ENCODE data around the gene BABAM2. TPM values are rescaled to one million over a fixed set of nuclear protein-coding genes. Genes with fewer than 3 reads are reported as not detected.
A peak's percentile ranks its signal among the peaks of the same experiment; 100 is the strongest.

BABAM2 gene
- total and polyA plus RNA-seq, 7 donors = 22.9 to 52.3 (median 25.2) TPM

DNA sequence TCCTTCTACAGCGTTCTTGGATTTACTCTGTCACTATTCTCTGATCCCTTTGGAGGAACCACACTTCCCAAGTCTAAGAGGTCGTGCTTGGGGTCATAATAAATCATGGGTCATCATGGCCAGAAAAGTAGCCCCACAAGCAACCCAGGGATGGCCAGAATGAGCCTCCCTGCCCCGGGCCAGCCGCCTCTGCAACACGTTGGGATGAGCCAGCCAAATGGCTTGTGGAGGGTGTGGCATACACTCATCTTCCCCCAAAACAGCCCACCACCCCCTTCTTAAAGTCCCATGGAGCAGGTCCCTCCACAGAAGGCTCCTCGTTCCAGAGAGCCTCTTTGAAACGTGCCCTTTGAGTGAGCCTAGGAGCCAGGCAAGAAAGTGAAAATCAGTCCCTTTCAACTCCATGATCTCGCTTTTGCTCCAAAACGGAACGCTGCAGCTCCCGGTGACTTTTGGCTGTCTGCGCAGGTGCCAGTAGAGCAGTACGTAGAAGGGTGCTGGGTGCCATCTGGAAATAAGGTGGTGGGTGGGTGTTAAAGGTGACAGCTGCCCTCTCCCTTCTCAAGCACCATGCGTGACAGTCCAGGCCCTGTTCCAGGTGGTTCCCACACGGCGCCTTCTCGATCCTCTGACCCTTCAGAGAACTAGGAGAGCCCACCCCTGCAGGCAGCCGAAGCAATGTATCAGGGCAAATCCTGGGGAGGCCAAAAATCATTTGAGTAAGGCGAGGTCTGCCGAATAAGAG is 453.6 kb downstream of the BABAM2 start:
- H3K27me3 ChIP-seq = no peaks in the 10 kb centered on the region
- H3K4me3 ChIP-seq = no peak overlapping the region
- intact Hi-C loops (cut with DNase I) = loop anchor here (5.0 kb wide), 1 partner anchor 42 kb away; no protein-coding TSS in a partner anchor
- H3K27ac ChIP-seq = no peak overlapping the region
- peaks cover 0 to 38% (median 25%) of the 10 kb centered on the region in 4 donors for H3K4me1 ChIP-seq
- no peaks in the 10 kb centered on the region for H3K9me3 ChIP-seq
- DNase-seq = no peak
- H3K36me3 ChIP-seq = no peaks in the 10 kb centered on the region
- TF ChIP-seq POLR2AphosphoS5 (IDR thresholded peaks at IDR 0.05) = no peak
- TF ChIP-seq, protein P1, sequence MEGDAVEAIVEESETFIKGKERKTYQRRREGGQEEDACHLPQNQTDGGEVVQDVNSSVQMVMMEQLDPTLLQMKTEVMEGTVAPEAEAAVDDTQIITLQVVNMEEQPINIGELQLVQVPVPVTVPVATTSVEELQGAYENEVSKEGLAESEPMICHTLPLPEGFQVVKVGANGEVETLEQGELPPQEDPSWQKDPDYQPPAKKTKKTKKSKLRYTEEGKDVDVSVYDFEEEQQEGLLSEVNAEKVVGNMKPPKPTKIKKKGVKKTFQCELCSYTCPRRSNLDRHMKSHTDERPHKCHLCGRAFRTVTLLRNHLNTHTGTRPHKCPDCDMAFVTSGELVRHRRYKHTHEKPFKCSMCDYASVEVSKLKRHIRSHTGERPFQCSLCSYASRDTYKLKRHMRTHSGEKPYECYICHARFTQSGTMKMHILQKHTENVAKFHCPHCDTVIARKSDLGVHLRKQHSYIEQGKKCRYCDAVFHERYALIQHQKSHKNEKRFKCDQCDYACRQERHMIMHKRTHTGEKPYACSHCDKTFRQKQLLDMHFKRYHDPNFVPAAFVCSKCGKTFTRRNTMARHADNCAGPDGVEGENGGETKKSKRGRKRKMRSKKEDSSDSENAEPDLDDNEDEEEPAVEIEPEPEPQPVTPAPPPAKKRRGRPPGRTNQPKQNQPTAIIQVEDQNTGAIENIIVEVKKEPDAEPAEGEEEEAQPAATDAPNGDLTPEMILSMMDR (IDR thresholded peaks at IDR 0.05) = no peak
- TF ChIP-seq POLR2A (IDR thresholded peaks at IDR 0.05) = no peak
- no peak for TF ChIP-seq EP300 (IDR thresholded peaks at IDR 0.05)
- 93% methylated on average over 20 of the region's 20 CpGs for WGBS, 2 donors

DNA sequence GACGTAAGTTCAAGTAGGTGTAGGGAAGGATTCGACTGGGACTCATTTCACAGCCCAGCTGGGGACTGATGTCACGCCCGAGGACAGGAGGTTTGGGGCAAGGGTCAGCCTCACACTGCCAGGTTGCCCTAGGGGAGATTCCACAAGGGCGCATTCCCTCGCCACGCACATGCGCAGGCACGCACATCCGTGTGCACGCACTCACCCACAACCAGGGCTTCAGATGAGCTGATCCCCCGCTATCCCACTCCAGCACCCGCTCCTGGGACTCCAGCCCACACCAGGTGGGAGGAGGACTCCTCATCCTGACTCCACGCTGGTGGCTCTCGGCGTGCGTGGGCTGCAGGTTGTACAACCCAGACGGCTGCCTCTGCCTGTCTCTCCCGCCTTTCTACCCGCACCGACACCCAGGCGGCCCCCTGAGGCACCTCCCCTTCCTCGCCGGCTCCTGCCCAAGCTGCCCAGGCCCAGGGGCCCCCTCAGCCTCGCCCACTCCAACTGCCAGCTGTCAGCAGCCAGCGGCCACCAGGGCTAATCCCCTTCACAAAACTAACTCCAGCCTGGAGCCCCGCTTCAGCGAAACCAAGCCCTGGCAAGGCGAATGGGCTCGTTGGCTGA is 454.3 kb downstream of the BABAM2 start:
- no peak overlapping the region for H3K4me3 ChIP-seq
- H3K36me3 ChIP-seq = no peaks in the 10 kb centered on the region
- no peaks in the 10 kb centered on the region for H3K9me3 ChIP-seq
- peaks cover 0 to 37% (median 24%) of the 10 kb centered on the region in 4 donors for H3K4me1 ChIP-seq
- no peak overlapping the region for H3K27ac ChIP-seq
- WGBS, 2 donors = 89 to 94% methylated on average over 30 of the region's 30 CpGs
- intact Hi-C loops (cut with DNase I) = loop anchor here (5.0 kb wide), 1 partner anchor 43 kb away; no protein-coding TSS in a partner anchor
- no peaks in the 10 kb centered on the region for H3K27me3 ChIP-seq
- TF ChIP-seq EP300 (IDR thresholded peaks at IDR 0.05) (no peak), POLR2A (IDR thresholded peaks at IDR 0.05) (no peak), POLR2AphosphoS5 (IDR thresholded peaks at IDR 0.05) (no peak)
- TF ChIP-seq, protein P1 (IDR thresholded peaks at IDR 0.05) = no peak
- DNase-seq = no peak

DNA sequence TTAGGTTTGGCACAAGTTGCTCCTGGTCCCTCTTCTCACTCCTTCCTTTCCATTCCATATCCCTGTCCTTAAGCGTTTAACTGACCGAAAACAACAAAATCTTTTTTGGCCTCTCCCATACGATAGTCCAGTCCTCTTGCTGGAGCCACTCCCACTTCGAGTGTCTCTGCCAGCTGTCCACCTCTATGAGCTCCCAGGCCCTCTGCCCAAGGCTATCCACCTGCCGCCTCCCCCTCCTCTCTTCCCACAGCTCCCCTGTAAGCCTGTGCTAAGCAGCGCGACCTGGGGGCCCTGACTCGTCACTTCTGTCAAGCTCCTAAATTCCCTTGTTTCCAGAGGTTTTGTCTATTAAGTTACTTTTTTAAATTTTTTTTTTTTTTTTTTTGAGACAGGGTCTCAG is 455.1 kb downstream of the BABAM2 start:
- H3K4me3 ChIP-seq = no peak overlapping the region
- no peaks in the 10 kb centered on the region for H3K36me3 ChIP-seq
- WGBS, 2 donors = 83 to 89% methylated on average over 8 of the region's 8 CpGs
- H3K9me3 ChIP-seq = no peaks in the 10 kb centered on the region
- H3K4me1 ChIP-seq = peaks cover 0 to 37% (median 23%) of the 10 kb centered on the region in 4 donors
- TF ChIP-seq EP300 (IDR thresholded peaks at IDR 0.05) (no peak), POLR2AphosphoS5 (IDR thresholded peaks at IDR 0.05) (no peak), POLR2A (IDR thresholded peaks at IDR 0.05) (no peak)
- TF ChIP-seq, protein P1 (IDR thresholded peaks at IDR 0.05) = no peak
- no peak overlapping the region for H3K27ac ChIP-seq
- DNase-seq = no peak
- H3K27me3 ChIP-seq = no peaks in the 10 kb centered on the region
- intact Hi-C loops (cut with DNase I) = no loop called here

DNA sequence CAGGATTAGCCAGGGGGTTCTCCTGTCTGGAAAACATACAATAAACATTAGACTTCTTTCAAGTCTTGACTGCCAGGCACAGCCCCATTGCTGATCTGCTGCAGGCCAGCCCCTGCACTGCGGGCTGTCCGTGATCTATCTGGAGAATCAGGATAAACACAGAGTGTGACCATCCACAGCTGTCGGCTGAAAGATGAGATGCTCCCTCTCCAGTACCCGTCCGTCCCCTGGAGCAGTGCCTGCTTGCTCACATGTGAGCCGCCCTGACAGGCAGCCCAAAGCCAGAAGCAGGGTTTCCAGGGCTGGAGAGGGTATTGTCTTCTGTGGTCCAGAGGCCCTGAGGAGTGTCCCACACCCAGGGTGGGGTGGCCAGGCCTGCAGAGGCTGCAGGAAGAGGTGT is 456.1 kb downstream of the BABAM2 start:
- WGBS, 2 donors = 86% methylated on average over 6 of the region's 6 CpGs
- H3K4me3 ChIP-seq = no peak overlapping the region
- H3K27me3 ChIP-seq = no peaks in the 10 kb centered on the region
- intact Hi-C loops (cut with DNase I) = no loop called here
- peak overlapping the region in 2 of 4 donors; percentile 0 to 34 for H3K27ac ChIP-seq
- no peaks in the 10 kb centered on the region for H3K9me3 ChIP-seq
- peaks cover 0 to 37% (median 19%) of the 10 kb centered on the region in 4 donors for H3K4me1 ChIP-seq
- TF ChIP-seq, protein P1 (IDR thresholded peaks at IDR 0.05) = no peak
- TF ChIP-seq POLR2A (IDR thresholded peaks at IDR 0.05) (no peak), POLR2AphosphoS5 (IDR thresholded peaks at IDR 0.05) (no peak), EP300 (IDR thresholded peaks at IDR 0.05) (no peak)
- peak; percentile 76 for DNase-seq
- H3K36me3 ChIP-seq = no peaks in the 10 kb centered on the region

Measured in sigmoid colon (tissue), 7 donors.